HEK293 (cell line): ENCODE results near the gene GPBAR1.

Experiments
- YY1 ChIP-seq: fragments of 450-650 bp; formaldehyde crosslinking; IDR thresholded peaks from 2 replicates; pipeline ENCODE4 v1.5.1; 2018; ENCODE audit warnings: missing biosample characterization, missing genetic modification characterization
- ZNF24 ChIP-seq: fragments of 450-650 bp; formaldehyde crosslinking; IDR thresholded peaks from 2 replicates; pipeline ENCODE4 v1.5.1; 2016; ENCODE audit warnings: missing biosample characterization, missing genetic modification characterization
- ZNF274 ChIP-seq, 2 experiments: fragments of 200-500 bp in 1 of 2; fragments of 450-650 bp in 1 of 2; sonication (Bioruptor generic) in 1 of 2; formaldehyde crosslinking in 1 of 2; IDR thresholded peaks; 2 replicates each; pipeline versions ENCODE4 v1.5.1 to v1.6.1; 2014 to 2016; ENCODE audit warnings: borderline replicate concordance in 1 of 2, inconsistent platforms in 1 of 2, low read length in 1 of 2, missing biosample characterization in 1 of 2, missing genetic modification characterization in 1 of 2
- ZNF37A ChIP-seq: fragments of 450-650 bp; IDR thresholded peaks from 2 replicates; pipeline ENCODE4 v1.5.1; 2018; ENCODE audit warnings: missing biosample characterization, missing genetic modification characterization
- ZNF394 ChIP-seq: fragments of 450-650 bp; formaldehyde crosslinking; IDR thresholded peaks from 2 replicates; pipeline ENCODE4 v1.5.1; 2016; ENCODE audit warnings: missing biosample characterization, missing genetic modification characterization, mild to moderate bottlenecking, moderate library complexity, borderline replicate concordance
- ZNF521 ChIP-seq: fragments of 450-650 bp; formaldehyde crosslinking; IDR thresholded peaks from 2 replicates; pipeline ENCODE4 v1.5.1; 2017; ENCODE audit warnings: missing biosample characterization, mild to moderate bottlenecking, missing genetic modification characterization
- ZNF596 ChIP-seq: fragments of 450-650 bp; IDR thresholded peaks from 2 replicates; pipeline ENCODE4 v1.5.0; 2018; ENCODE audit warnings: missing biosample characterization, mild to moderate bottlenecking, missing genetic modification characterization, moderate library complexity
- ZNF626 ChIP-seq: fragments of 450-650 bp; sonication (Bioruptor Pico); formaldehyde crosslinking; IDR thresholded peaks from 2 replicates; pipeline ENCODE4 v1.5.1; 2018; ENCODE audit warnings: missing biosample characterization, missing genetic modification characterization, inconsistent platforms
- ZNF768 ChIP-seq: fragments of 450-650 bp; formaldehyde crosslinking; IDR thresholded peaks from 2 replicates; pipeline ENCODE4 v1.5.1; 2018; ENCODE audit warnings: missing biosample characterization, mild to moderate bottlenecking, missing genetic modification characterization
- TF ChIP-seq, protein P1 (sequence below): fragments of 450-650 bp; formaldehyde crosslinking; IDR thresholded peaks from 2 replicates; pipeline ENCODE4 v1.5.1; 2016; ENCODE audit warnings: missing biosample characterization, missing genetic modification characterization
- TF ChIP-seq, protein P2 (sequence below): fragments of 450-650 bp; formaldehyde crosslinking; IDR thresholded peaks from 2 replicates; pipeline ENCODE4 v1.5.1; 2016; ENCODE audit warnings: missing biosample characterization, missing genetic modification characterization
- TF ChIP-seq, protein P3 (sequence below): fragments of 450-650 bp; formaldehyde crosslinking; IDR thresholded peaks from 2 replicates; pipeline ENCODE4 v1.5.1; 2016; ENCODE audit warnings: missing biosample characterization, missing genetic modification characterization

DNA sequence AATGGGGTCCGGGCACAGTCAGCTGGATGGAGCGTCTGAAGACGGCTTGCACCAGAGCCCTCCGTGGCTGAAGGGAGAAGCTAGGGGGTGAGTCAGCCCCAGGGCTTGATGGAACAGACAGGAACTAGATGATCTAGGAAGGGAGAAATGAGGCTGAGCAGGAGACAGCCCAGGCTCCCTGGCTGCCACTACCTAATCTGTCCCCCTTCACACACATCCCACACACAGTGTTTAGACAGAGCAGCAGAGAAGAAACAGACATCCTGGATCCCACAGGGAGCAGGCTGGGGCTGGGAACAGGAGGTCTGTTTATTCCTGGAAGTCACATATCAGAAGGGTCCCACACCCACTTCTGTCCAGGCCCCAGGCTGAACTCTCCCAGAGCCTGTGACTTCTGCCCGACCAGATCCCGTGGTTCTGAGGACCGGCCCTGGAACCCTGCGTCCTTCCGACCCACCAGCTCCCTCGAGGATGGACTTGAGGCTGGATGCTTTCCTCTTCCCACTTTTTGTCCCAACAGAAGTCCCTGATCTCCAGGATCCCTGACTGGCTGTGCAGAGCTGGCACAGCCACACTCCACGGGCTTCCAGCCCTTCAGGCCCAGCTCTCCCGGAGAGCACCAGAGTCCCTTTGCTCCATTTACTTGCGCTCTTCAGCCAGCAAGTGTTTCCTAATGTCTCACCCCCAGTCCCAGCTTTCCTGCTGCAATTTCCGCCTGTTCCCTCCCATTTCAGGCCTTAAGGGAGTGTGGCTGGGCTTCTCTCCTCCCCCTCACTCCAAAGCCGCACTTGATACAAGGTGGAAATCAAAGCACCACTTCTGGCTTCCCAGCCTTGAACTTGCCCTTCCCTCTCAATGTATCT is 1.5 kb upstream of the GPBAR1 start:
- no peak for TF ChIP-seq ZNF394 (tag by site-specific recombination)
- TF ChIP-seq, protein P1, sequence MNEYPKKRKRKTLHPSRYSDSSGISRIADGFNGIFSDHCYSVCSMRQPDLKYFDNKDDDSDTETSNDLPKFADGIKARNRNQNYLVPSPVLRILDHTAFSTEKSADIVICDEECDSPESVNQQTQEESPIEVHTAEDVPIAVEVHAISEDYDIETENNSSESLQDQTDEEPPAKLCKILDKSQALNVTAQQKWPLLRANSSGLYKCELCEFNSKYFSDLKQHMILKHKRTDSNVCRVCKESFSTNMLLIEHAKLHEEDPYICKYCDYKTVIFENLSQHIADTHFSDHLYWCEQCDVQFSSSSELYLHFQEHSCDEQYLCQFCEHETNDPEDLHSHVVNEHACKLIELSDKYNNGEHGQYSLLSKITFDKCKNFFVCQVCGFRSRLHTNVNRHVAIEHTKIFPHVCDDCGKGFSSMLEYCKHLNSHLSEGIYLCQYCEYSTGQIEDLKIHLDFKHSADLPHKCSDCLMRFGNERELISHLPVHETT (tag by site-specific recombination), result no peak
- TF ChIP-seq, protein P2, sequence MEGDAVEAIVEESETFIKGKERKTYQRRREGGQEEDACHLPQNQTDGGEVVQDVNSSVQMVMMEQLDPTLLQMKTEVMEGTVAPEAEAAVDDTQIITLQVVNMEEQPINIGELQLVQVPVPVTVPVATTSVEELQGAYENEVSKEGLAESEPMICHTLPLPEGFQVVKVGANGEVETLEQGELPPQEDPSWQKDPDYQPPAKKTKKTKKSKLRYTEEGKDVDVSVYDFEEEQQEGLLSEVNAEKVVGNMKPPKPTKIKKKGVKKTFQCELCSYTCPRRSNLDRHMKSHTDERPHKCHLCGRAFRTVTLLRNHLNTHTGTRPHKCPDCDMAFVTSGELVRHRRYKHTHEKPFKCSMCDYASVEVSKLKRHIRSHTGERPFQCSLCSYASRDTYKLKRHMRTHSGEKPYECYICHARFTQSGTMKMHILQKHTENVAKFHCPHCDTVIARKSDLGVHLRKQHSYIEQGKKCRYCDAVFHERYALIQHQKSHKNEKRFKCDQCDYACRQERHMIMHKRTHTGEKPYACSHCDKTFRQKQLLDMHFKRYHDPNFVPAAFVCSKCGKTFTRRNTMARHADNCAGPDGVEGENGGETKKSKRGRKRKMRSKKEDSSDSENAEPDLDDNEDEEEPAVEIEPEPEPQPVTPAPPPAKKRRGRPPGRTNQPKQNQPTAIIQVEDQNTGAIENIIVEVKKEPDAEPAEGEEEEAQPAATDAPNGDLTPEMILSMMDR, result no peak
- TF ChIP-seq ZNF521, result no peak
- TF ChIP-seq ZNF626, result no peak
- no peak for TF ChIP-seq ZNF596 (tag by site-specific recombination)
- TF ChIP-seq ZNF37A (tag by site-specific recombination), result no peak
- TF ChIP-seq YY1, result no peak
- no peak for TF ChIP-seq ZNF274 (IDR thresholded peaks at IDR 0.05; ENCODE audit: low read length)
- no peak for TF ChIP-seq ZNF274 (tag by site-specific recombination; IDR thresholded peaks at IDR 0.05; ENCODE audit: borderline replicate concordance)
- no peak for TF ChIP-seq ZNF768
- no peak for TF ChIP-seq ZNF24 (tag by site-specific recombination)
- TF ChIP-seq, protein P3, sequence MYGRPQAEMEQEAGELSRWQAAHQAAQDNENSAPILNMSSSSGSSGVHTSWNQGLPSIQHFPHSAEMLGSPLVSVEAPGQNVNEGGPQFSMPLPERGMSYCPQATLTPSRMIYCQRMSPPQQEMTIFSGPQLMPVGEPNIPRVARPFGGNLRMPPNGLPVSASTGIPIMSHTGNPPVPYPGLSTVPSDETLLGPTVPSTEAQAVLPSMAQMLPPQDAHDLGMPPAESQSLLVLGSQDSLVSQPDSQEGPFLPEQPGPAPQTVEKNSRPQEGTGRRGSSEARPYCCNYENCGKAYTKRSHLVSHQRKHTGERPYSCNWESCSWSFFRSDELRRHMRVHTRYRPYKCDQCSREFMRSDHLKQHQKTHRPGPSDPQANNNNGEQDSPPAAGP (tag by site-specific recombination), result no peak
